ENCODE results near the gene PRF1.

DNA sequence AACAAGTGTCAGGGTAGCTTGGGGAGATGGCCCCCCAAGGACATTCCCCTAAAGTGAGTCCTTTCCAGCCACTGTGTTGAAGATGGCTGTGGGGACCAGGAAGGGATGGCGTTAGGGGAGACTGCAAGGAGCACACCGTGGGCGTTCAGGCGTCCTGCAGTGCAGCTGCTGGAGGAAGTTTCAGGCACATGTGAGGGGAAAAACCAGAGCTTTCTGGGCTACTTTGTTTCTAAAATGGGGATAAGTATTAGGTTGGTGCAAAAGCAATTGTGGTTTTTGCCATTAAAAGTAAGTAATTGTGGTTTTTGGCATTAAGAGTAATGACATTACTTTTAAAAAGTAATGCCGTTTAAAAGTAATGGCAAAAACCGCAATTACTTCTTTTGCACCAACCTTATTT lies 14.3 kb downstream of the PRF1 start:
- TF ChIP-seq POLR2AphosphoS5 (IDR thresholded peaks at IDR 0.05) = no peak
- TF ChIP-seq, protein P1, sequence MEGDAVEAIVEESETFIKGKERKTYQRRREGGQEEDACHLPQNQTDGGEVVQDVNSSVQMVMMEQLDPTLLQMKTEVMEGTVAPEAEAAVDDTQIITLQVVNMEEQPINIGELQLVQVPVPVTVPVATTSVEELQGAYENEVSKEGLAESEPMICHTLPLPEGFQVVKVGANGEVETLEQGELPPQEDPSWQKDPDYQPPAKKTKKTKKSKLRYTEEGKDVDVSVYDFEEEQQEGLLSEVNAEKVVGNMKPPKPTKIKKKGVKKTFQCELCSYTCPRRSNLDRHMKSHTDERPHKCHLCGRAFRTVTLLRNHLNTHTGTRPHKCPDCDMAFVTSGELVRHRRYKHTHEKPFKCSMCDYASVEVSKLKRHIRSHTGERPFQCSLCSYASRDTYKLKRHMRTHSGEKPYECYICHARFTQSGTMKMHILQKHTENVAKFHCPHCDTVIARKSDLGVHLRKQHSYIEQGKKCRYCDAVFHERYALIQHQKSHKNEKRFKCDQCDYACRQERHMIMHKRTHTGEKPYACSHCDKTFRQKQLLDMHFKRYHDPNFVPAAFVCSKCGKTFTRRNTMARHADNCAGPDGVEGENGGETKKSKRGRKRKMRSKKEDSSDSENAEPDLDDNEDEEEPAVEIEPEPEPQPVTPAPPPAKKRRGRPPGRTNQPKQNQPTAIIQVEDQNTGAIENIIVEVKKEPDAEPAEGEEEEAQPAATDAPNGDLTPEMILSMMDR (IDR thresholded peaks at IDR 0.05) = no peak
